Panc1 (cell line): ENCODE results near the gene LETM1. TPM values are rescaled to one million over a fixed set of nuclear protein-coding genes. Genes with fewer than 3 reads are reported as not detected.

Experiments
- ATAC-seq: fragments of 200-7000 bp; cut with Tn5 transposase; 2 replicates; pipeline ENCODE4 v1.9.1; 2020; ENCODE audit warnings: mild to moderate bottlenecking, moderate library complexity
- BruUV-seq: library from RNA; stranded (reverse); fragments of 400-500 nt; replicated peaks from 2 replicates; lab custom pipeline; 2021; lab: Mats Ljungman, UMichigan
- CTCF ChIA-PET: fragments of 300-600 bp; sonication (Branson Sonifier 250); formaldehyde crosslinking; loops from one replicate; lab custom pipeline; 2022; ENCODE audit warnings: antibody characterized with exemption; lab: Charles Lee
- POLR2A ChIA-PET: fragments of 300-600 bp; sonication (Branson Sonifier 250); formaldehyde crosslinking; loops from one replicate; lab custom pipeline; 2022; ENCODE audit warnings: antibody characterized with exemption; lab: Charles Lee
- DNase-seq: peaks from one replicate; pipeline ENCODE4 v3.0.0-alpha.2; 2010; ENCODE audit warnings: low read depth, low spot score
- H3K27ac ChIP-seq: 2 replicates; pipeline ENCODE4 v1.5.1; 2011; ENCODE audit warnings: mild to moderate bottlenecking, low read length, inconsistent platforms
- H3K27me3 ChIP-seq: fragments of 200-500 bp; sonication (Bioruptor generic); 2 replicates; pipeline ENCODE4 v1.6.0; 2014; ENCODE audit warnings: low read length, inconsistent platforms; ENCODE audit not compliant: control insufficient read depth, insufficient read depth
- H3K36me3 ChIP-seq: fragments of 200-500 bp; sonication (Bioruptor generic); 2 replicates; pipeline ENCODE4 v1.5.1; 2014; ENCODE audit warnings: inconsistent platforms, mild to moderate bottlenecking, low read length, moderate library complexity; ENCODE audit not compliant: control insufficient read depth, insufficient read depth
- H3K4me1 ChIP-seq: 2 replicates; pipeline ENCODE4 v1.5.1; 2011; ENCODE audit warnings: inconsistent platforms, mild to moderate bottlenecking, low read length, moderate library complexity; ENCODE audit not compliant: control insufficient read depth, insufficient read depth
- H3K4me3 ChIP-seq, 2 experiments: 2 replicates each; pipeline ENCODE4 v1.5.1; 2011 to 2012; ENCODE audit warnings: low read depth in 2 of 2, low read length in 2 of 2, mild to moderate bottlenecking in 2 of 2, inconsistent platforms in 1 of 2, moderate library complexity in 1 of 2
- H3K9me3 ChIP-seq: fragments of 200-500 bp; sonication (Bioruptor generic); 2 replicates; pipeline ENCODE4 v1.5.1; 2014; ENCODE audit warnings: low read depth, mild to moderate bottlenecking, inconsistent platforms, low read length, moderate library complexity; ENCODE audit not compliant: control insufficient read depth, insufficient read depth
- POLR2AphosphoS5 ChIP-seq: IDR thresholded peaks from 2 replicates; pipeline ENCODE4 v1.6.1; 2012; ENCODE audit warnings: mild to moderate bottlenecking, low read depth, low read length, moderate library complexity
- REST ChIP-seq, 2 experiments: IDR thresholded peaks; 2 replicates each; pipeline ENCODE4 v1.6.1; 2011 to 2012; ENCODE audit warnings: low read depth in 2 of 2, control low read depth in 1 of 2, low read length in 1 of 2, mild to moderate bottlenecking in 1 of 2, moderate library complexity in 1 of 2; ENCODE audit not compliant: insufficient read depth in 1 of 2
- SIN3A ChIP-seq: IDR thresholded peaks from 2 replicates; pipeline ENCODE4 v1.6.1; 2012; ENCODE audit warnings: low read depth, mild to moderate bottlenecking, low read length, moderate library complexity, borderline replicate concordance; ENCODE audit not compliant: insufficient read depth
- TCF7L2 ChIP-seq: IDR thresholded peaks from 2 replicates; pipeline ENCODE4 v1.6.1; 2011; ENCODE audit warnings: mild to moderate bottlenecking, low read depth, low read length, inconsistent platforms
- in situ Hi-C: cut with HindIII; loops from 2 replicates; pipeline ENCODE4 v1.10.0; 2016; ENCODE audit warnings: low sequenced_read_pairs, low pct_unique_long_range_greater_than_20kb
- intact Hi-C: fragments of 100-400 bp; cut with micrococcal nuclease; formaldehyde crosslinking; loops from one replicate; pipeline ENCODE4 v1.10.0; 2022; ENCODE audit not compliant: unreplicated experiment
- total RNA-seq: library from RNA; stranded (reverse); gene quantifications from one replicate; pipeline ENCODE4 v1.2.1, GENCODE V29; 2021; ENCODE audit not compliant: unreplicated experiment
- TF ChIP-seq, protein P1 (sequence below): fragments of 450-650 bp; IDR thresholded peaks from 2 replicates; pipeline ENCODE4 v1.5.1; 2017; ENCODE audit warnings: mild to moderate bottlenecking

LETM1 gene
- total RNA-seq, 1 experiment from 2014 or later, result 67.6 TPM

DNA sequence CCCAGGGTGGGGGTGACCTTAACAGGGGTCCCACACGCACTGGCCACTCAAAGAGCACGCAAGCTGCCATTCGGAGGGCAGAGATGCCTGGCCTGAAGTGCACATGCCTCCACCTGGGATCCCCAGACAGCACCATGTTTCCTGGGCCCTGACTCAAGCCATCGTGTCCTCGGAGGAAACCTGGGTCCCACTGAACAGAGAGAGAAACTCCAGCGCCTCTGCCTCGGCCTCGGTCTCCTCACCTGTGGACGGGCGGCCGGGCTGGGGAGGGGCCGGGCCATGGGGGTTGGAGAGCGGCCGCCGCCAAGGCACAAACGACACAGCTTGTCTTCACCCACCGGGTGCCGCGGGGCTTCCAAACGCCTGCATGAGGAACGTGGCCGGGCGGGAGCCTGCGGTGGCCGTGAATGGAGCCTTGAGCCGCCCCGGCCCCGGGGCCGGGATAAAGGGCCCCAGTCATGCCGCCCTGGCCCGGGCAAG, 92.8 kb downstream of the LETM1 start:
- CTCF ChIA-PET, result no interaction called here
- no peak overlapping the region for H3K27ac ChIP-seq
- no peak for TF ChIP-seq REST (IDR thresholded peaks at IDR 0.05; ENCODE audit: insufficient read depth in 1 of 2, low read depth in 2 of 2, low read length in 1 of 2)
- no peak for TF ChIP-seq TCF7L2
- no peak for TF ChIP-seq POLR2AphosphoS5
- TF ChIP-seq, protein P1, sequence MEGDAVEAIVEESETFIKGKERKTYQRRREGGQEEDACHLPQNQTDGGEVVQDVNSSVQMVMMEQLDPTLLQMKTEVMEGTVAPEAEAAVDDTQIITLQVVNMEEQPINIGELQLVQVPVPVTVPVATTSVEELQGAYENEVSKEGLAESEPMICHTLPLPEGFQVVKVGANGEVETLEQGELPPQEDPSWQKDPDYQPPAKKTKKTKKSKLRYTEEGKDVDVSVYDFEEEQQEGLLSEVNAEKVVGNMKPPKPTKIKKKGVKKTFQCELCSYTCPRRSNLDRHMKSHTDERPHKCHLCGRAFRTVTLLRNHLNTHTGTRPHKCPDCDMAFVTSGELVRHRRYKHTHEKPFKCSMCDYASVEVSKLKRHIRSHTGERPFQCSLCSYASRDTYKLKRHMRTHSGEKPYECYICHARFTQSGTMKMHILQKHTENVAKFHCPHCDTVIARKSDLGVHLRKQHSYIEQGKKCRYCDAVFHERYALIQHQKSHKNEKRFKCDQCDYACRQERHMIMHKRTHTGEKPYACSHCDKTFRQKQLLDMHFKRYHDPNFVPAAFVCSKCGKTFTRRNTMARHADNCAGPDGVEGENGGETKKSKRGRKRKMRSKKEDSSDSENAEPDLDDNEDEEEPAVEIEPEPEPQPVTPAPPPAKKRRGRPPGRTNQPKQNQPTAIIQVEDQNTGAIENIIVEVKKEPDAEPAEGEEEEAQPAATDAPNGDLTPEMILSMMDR, result no peak; the same call in 1 of the 2 replicates
- no peak for TF ChIP-seq SIN3A
- ATAC-seq (no peak), DNase-seq (no peak)
- H3K27me3 ChIP-seq, result no peaks in the 10 kb centered on the region
- in situ Hi-C loops, result no loop called here
- intact Hi-C loops, result no loop called here
- no TSS peak for BruUV-seq
- H3K36me3 ChIP-seq, result no peaks in the 10 kb centered on the region
- H3K9me3 ChIP-seq, result no peaks in the 10 kb centered on the region
- H3K4me1 ChIP-seq, result peaks cover 9% of the 10 kb centered on the region
- H3K4me3 ChIP-seq, result no peak overlapping the region
- POLR2A ChIA-PET, result interaction anchor here (0.6 kb wide), 1 partner anchor 32 kb away, joined by 3 read pairs; no protein-coding TSS in a partner anchor

- no peak overlapping the region for H3K4me3 ChIP-seq
- BruUV-seq, result no TSS peak
- no peak overlapping the region for H3K27ac ChIP-seq
- intact Hi-C loops (no loop called here), in situ Hi-C loops (no loop called here)
- ATAC-seq, result no peak
- ChIA-PET POLR2A (interaction anchor here (0.6 kb wide), 1 partner anchor 33 kb away, joined by 3 read pairs; no protein-coding TSS in a partner anchor), CTCF (no interaction called here)
- peaks cover 9% of the 10 kb centered on the region for H3K4me1 ChIP-seq
- no peak for DNase-seq
- no peak for TF ChIP-seq SIN3A
- TF ChIP-seq TCF7L2, result no peak
- no peak for TF ChIP-seq POLR2AphosphoS5
- TF ChIP-seq, protein P1, result no peak
- TF ChIP-seq REST (IDR thresholded peaks at IDR 0.05; ENCODE audit: insufficient read depth in 1 of 2, low read depth in 2 of 2, low read length in 1 of 2), result no peak
- H3K9me3 ChIP-seq, result no peaks in the 10 kb centered on the region
- H3K27me3 ChIP-seq, result no peaks in the 10 kb centered on the region
- no peaks in the 10 kb centered on the region for H3K36me3 ChIP-seq
Observed at GRCh38 chr4:1762264-1763010, 93.5 kb downstream of the LETM1 start.
